ENCODE measurements around the gene CTSH. TPM values are rescaled to one million over a fixed set of nuclear protein-coding genes. Genes with fewer than 3 reads are reported as not detected.
A peak's percentile ranks its signal among the peaks of the same experiment; 100 is the strongest.

Gene CTSH
- total and polyA plus RNA-seq, 2 of the 13 experiments (the other 11 are each of a cell fraction or from before 2014, with no cell fraction given) = 265 to 653 TPM

DNA sequence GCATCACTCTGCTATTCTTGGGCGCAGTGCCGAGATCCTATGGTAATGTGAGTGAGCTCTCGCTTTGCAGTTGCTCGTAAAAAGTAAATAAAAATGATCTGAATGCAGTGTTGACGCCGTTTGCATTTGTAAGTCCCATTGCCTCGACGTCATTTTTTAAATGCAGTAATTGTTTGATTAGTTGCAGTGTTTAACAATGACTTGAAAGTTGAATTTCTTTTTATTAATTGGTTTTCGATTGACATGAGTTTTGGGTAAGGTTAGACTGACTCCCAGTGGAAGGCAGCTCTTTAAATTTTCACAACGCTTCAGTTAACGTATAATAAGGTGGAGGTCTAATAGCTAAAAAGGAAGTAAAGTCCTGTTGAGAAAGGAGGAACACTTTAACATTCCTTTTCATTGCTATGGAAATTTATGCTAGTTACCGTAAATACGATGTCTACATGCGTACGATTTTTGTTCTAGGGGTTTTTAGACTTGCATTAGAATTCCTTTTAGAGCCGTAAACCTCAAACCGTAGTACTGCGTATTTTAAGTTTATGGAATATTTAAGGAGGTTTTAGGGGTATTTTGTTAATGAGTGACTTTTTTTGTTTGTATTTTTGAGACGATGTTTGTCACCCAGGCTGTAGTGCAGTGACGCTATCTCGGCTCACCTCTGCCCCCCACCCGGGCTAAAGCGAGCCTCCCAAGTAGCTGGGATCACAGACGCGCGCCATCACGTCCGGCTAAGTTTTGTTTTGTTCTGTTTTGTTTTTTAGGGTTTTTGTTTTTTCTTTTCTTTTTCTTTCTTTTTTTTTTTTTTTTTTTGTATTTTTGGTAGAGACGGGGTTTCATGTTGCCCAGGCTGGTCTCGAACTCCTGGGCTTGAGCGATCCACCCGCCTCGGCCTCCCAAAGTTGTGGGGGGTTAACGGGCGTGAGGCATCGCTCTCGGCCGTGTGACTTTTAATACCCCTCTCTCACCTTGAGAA is 70.8 kb downstream of the CTSH start (continued):
- TF ChIP-seq E2F5 (CRISPR knock-in tag; conservative IDR thresholded peaks at IDR 0.05) = no peak
- peak in 1 of 2 experiments; percentile 41; a peak in 1 of 4 replicates for TF ChIP-seq POLR2A (IDR thresholded peaks at IDR 0.05; ENCODE audit: insufficient read depth in 1 of 2, low read depth in 2 of 2, low read length in 2 of 2)
- TF ChIP-seq ZNF550 (CRISPR knock-in tag; IDR thresholded peaks at IDR 0.05; ENCODE audit: borderline replicate concordance) = no peak
- TF ChIP-seq ZNF841 (CRISPR knock-in tag; IDR thresholded peaks at IDR 0.05; ENCODE audit: borderline replicate concordance) = no peak
- 0 out of 2 replicates have a peak, but pooled peaks have one; percentile 12 for TF ChIP-seq ZBTB21 (CRISPR knock-in tag; IDR thresholded peaks at IDR 0.05)
- TF ChIP-seq GZF1 (CRISPR knock-in tag; IDR thresholded peaks at IDR 0.05) = peak; percentile 83; the same call in 1 of the 2 replicates
- TF ChIP-seq ZNF431 (CRISPR knock-in tag; IDR thresholded peaks at IDR 0.05; ENCODE audit: borderline replicate concordance, low read depth) = 0 out of 2 replicates have a peak, but pooled peaks have one; percentile 5
- no peak for TF ChIP-seq ZNF335 (CRISPR knock-in tag; IDR thresholded peaks at IDR 0.05)
- 0 out of 2 replicates have a peak, but pooled peaks have one; percentile 5 for TF ChIP-seq ZBTB7B (CRISPR knock-in tag; IDR thresholded peaks at IDR 0.05)
- TF ChIP-seq KLF12 (CRISPR knock-in tag; IDR thresholded peaks at IDR 0.05; ENCODE audit: borderline replicate concordance) = 0 out of 2 replicates have a peak, but pooled peaks have one; percentile 61
- TF ChIP-seq SALL2 (CRISPR knock-in tag; IDR thresholded peaks at IDR 0.05) = 0 out of 2 replicates have a peak, but pooled peaks have one; percentile 22
- 0 out of 2 replicates have a peak, but pooled peaks have one; percentile 27 for TF ChIP-seq NFIC (IDR thresholded peaks at IDR 0.05; ENCODE audit: low read length)
- TF ChIP-seq, protein P1, sequence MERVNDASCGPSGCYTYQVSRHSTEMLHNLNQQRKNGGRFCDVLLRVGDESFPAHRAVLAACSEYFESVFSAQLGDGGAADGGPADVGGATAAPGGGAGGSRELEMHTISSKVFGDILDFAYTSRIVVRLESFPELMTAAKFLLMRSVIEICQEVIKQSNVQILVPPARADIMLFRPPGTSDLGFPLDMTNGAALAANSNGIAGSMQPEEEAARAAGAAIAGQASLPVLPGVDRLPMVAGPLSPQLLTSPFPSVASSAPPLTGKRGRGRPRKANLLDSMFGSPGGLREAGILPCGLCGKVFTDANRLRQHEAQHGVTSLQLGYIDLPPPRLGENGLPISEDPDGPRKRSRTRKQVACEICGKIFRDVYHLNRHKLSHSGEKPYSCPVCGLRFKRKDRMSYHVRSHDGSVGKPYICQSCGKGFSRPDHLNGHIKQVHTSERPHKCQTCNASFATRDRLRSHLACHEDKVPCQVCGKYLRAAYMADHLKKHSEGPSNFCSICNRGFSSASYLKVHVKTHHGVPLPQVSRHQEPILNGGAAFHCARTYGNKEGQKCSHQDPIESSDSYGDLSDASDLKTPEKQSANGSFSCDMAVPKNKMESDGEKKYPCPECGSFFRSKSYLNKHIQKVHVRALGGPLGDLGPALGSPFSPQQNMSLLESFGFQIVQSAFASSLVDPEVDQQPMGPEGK (CRISPR knock-in tag; IDR thresholded peaks at IDR 0.05) = 0 out of 2 replicates have a peak, but pooled peaks have one; percentile 32
- TF ChIP-seq SAP130 (CRISPR knock-in tag; IDR thresholded peaks at IDR 0.05; ENCODE audit: low read depth) = peak; percentile 3
- TF ChIP-seq, protein P2, sequence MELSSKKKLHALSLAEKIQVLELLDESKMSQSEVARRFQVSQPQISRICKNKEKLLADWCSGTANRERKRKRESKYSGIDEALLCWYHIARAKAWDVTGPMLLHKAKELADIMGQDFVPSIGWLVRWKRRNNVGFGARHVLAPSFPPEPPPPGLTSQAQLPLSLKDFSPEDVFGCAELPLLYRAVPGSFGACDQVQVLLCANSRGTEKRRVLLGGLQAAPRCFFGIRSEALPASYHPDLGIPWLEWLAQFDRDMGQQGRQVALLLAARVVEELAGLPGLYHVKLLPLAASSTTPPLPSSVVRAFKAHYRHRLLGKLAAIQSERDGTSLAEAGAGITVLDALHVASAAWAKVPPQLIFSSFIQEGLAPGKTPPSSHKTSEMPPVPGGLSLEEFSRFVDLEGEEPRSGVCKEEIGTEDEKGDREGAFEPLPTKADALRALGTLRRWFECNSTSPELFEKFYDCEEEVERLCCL (CRISPR knock-in tag; IDR thresholded peaks at IDR 0.05; ENCODE audit: borderline replicate concordance) = 0 out of 2 replicates have a peak, but pooled peaks have one; percentile 27
